Occipital lobe (tissue), 3 donors: ENCODE data around the gene SKA3. TPM values are rescaled to one million over a fixed set of nuclear protein-coding genes. Genes with fewer than 3 reads are reported as not detected.

ENCODE experiments used
- DNase-seq: peaks from one replicate; lab custom pipeline; 2025; lab: John Stamatoyannopoulos, UW
- small RNA-seq: library from RNA; depleted of rRNA; stranded (forward); fragments of <200 nt; gene quantifications from one replicate; pipeline ENCODE3, GENCODE V24; 2014
- total RNA-seq: library from RNA; depleted of rRNA; stranded (reverse); fragments of >200 nt; gene quantifications from one replicate; pipeline ENCODE4 v1.2.3, GENCODE V29; 2014

SKA3 gene
- total RNA-seq, 1 donor from 2014 or later = 14.7 TPM

DNA sequence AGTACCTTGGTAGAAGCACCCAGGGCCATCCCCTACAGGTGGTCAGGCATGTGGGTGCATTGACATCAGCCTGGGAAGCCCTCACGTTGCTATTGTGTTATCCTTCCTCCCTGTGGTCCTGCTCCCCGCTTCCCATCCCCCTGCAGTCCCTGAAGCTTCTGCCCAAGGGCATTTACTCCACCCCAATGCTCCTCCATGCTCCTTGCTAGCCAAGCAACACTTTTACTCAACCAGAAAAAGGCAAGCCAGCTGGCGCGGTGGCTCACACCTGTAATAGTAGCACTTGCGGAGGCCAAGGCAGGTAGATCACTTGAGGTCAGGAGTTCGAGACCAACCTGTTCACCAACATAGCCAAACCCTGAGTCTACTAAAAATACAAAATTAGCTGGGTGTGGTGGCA is 60.2 kb downstream of the SKA3 start:
- DNase-seq = no peak

DNA sequence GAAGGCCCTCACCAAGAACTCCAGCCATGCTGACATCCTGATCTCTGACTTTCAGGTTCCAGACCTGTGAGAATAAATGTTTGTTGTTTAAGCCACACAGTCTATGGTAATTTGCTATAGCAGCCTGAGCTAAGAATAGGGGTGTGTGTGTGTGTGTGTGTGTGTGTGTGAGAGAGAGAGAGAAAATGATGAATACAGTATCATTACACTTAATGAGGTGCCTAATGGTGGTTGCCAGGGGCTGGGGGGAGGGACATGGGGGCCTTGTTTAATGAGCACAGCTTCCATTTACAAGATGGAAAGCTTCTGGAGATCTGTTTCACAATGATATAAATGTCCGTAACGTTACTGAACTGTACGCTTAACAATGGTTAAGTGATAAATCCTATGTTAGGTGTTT is 61.1 kb downstream of the SKA3 start:
- no peak for DNase-seq

DNA sequence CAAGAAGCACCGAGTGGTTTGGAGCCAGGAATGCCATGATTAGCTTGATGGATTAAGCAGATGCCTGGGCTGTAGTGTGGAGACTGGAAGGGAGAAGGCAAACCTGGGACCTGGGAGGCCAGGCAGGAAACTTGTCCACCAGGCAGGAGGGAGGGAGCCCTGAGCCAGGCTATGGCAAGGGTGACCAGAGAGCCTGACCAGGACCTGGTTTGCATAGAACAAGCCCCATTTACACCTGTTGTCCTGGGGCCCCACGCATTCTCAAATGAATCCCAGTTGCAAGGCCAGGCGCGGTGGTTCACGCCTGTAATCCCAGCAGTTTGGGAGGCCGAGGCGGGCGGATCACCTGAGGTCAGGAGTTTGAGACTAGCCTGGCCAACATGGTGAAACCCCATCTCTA is 64.8 kb downstream of the SKA3 start:
- DNase-seq = no peak

DNA sequence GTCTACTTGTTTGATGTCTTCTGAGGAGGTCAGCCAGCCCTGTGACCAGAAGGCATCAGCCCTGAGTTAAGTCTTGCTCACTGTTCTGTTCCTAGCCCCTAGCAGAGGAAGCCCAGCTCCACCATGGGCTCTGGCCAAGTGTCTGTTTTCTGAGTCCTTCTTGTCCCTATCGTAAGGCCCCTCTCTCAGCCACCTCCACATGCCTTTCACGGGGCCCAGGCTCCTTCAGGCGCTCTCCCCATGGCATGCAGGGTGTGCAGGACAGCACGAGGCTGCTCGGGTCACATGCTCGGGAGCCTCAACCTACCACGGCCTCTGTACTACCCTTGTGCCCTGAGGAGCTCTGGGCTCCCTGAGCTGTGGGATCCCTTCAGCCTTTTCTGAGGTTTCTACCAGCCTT is 67.2 kb downstream of the SKA3 start:
- no peak for DNase-seq

DNA sequence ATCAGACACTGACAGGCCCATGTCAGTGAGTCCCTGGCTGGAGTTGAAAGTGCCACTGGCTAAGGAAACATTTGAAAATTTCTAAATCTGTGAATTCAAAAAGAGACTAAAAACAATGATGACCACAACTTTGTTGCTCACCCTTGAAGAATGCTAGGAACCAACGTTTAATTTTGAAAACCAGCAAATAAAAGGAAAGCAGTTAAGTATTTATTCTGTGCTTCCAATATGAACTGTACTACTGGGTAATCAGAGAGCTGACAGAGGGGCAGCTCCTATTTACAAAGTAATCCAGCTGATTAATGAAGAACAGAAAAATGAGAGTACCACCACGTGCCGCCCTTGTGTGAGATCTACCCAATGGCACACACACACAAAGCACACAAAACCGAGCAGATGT is 70.3 kb downstream of the SKA3 start:
- DNase-seq = no peak

DNA sequence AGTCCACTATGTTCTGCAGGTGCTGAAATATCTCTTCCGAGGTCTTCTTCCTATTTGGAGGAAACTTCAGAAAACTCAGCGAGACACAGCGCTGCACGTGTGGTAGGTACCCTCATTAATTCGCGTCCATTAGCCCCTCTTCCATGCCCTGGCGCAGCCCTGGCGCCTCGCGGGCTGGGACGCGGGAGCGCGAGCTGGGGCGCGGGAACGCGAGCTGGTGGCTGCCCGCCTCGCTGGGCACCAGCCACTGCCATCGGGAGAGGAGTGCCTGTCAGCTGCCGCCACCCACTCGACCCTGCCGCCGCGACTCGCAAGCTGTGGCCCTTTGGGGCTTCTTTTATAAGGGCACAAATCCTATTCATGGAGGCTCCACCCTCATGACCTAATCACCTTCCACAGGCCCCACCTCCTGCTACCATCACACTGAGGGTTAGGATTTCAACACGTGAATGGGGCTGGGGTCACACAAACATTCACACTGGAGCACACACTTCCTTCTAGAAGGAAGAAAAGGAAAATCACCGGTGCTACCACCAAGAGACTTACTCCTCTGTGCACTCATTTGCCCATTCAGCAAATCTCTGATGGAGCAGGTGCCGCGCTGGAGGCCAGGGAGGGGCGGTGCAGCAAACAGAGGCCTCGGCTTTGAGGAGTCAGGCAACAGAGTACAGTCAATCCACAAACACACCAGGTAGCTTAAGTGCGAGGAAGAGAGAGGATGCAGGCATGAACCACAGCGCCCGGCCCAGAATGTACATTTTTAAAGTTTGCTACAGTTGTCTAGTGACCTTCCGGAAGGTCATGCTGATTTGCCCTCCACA is 71.9 kb downstream of the SKA3 start:
- no peak for DNase-seq

Small RNA genes within 50 kb of the gene (small RNA-seq; reads per million reads assigned to genes)
- gene AL158032.1 (not detected), gene RF00086 (1.1 reads per million, percentile 75 among the genes with 10 or more reads in this experiment), gene RF02116 (not detected)

Other genes with a start within 250 kb of the SKA3 start
- gene LATS2, start 115.0 kb downstream of the SKA3 start, total RNA-seq = 2.2 TPM
- gene SAP18, start 36.4 kb downstream of the SKA3 start, total RNA-seq = 45.7 TPM
- 15.0 TPM for gene MRPL57, start 106 bp upstream of the SKA3 start, total RNA-seq